ENCODE results near the gene OR51E1. TPM values are rescaled to one million over a fixed set of nuclear protein-coding genes. Genes with fewer than 3 reads are reported as not detected.
A peak's percentile ranks its signal among the peaks of the same experiment; 100 is the strongest.

Gene OR51E1
- total RNA-seq = under 1 TPM; 0.32 to 0.95 (median 0.67) TPM
- long read RNA-seq, donor 1, partial matches to known transcripts = 2 of 3 reads
- long read RNA-seq, donor 1, other reads (novel, unspliced or antisense) = 0 of 3 reads
- long read RNA-seq, donor 2 = 0 reads

GRCh38 chr11:4643682-4644081 is at the start of gene OR51E1:
OR51E1 (plus strand) TSS chr11:4643982; CDS start chr11:4652527, 8,545 bp downstream.
- no peaks in the 10 kb centered on the region for H3K9me3 ChIP-seq
- H3K4me3 ChIP-seq = no peak within 1 kb of the TSS
- intact Hi-C loops (cut with DNase I, micrococcal nuclease) = no loop called here
- no peaks in the 10 kb centered on the region for H3K36me3 ChIP-seq (ENCODE audit: low read depth)
- H3K4me1 ChIP-seq (ENCODE audit: low read depth) = no peaks in the 10 kb centered on the region
- no peak for DNase-seq
- TF ChIP-seq CTCF (IDR thresholded peaks at IDR 0.05) = no peak
- no peak for ATAC-seq

- ATAC-seq (no peak), DNase-seq (no peak)
- TF ChIP-seq CTCF (IDR thresholded peaks at IDR 0.05) = no peak
- intact Hi-C loops (cut with DNase I, micrococcal nuclease) = no loop called here
- H3K9me3 ChIP-seq = no peaks in the 10 kb centered on the region
- no peak overlapping the region for H3K4me3 ChIP-seq
- no peaks in the 10 kb centered on the region for H3K36me3 ChIP-seq (ENCODE audit: low read depth)
- no peaks in the 10 kb centered on the region for H3K4me1 ChIP-seq (ENCODE audit: low read depth)
Observed at GRCh38 chr11:4605057-4605456, 38.7 kb upstream of the OR51E1 start.

- Histone ChIP-seq H3K4me3 (no peak overlapping the region), H3K4me1 (ENCODE audit: low read depth) (no peaks in the 10 kb centered on the region), H3K36me3 (ENCODE audit: low read depth) (no peaks in the 10 kb centered on the region), H3K9me3 (no peaks in the 10 kb centered on the region)
- intact Hi-C loops (cut with DNase I, micrococcal nuclease) = no loop called here
- no peak for TF ChIP-seq CTCF (IDR thresholded peaks at IDR 0.05)
- ATAC-seq = peak; percentile 60
- DNase-seq = peak in 1 of 3 donors; percentile 42
Observed at GRCh38 chr11:4606231-4607015, 37.4 kb upstream of the OR51E1 start.

- no peak for TF ChIP-seq CTCF (IDR thresholded peaks at IDR 0.05)
- intact Hi-C loops (cut with DNase I, micrococcal nuclease) = no loop called here
- DNase-seq (no peak), ATAC-seq (no peak)
- Histone ChIP-seq H3K4me3 (no peak overlapping the region), H3K4me1 (ENCODE audit: low read depth) (no peaks in the 10 kb centered on the region), H3K36me3 (ENCODE audit: low read depth) (no peaks in the 10 kb centered on the region), H3K9me3 (no peaks in the 10 kb centered on the region)
Observed at GRCh38 chr11:4607096-4607495, 36.7 kb upstream of the OR51E1 start.

- H3K4me3 ChIP-seq = peak within 1 kb of the TSS; percentile 44
- no peak for TF ChIP-seq CTCF (IDR thresholded peaks at IDR 0.05)
- H3K36me3 ChIP-seq (ENCODE audit: low read depth) = no peaks in the 10 kb centered on the region
- no peaks in the 10 kb centered on the region for H3K9me3 ChIP-seq
- no peaks in the 10 kb centered on the region for H3K4me1 ChIP-seq (ENCODE audit: low read depth)
- intact Hi-C loops (cut with DNase I, micrococcal nuclease) = no loop called here
- ATAC-seq (peak; percentile 99), DNase-seq (peak; percentile 96 to 98 (median 97))
Observed at GRCh38 chr11:4607781-4608666, 35.8 kb upstream of the OR51E1 start, which contains the start of gene TRIM68. TRIM68 (minus strand) TSS chr11:4608231; CDS start chr11:4605504, 2,727 bp downstream.
